Measurements from ENCODE around the gene CSKMT. TPM values are rescaled to one million over a fixed set of nuclear protein-coding genes. Genes with fewer than 3 reads are reported as not detected.
A peak's percentile ranks its signal among the peaks of the same experiment; 100 is the strongest.

The CSKMT gene
- total and polyA plus RNA-seq, 2 experiments from 2014 or later = 11.0 to 14.1 TPM

GRCh38 chr11:62712276-62712812, 47.2 kb downstream of the CSKMT start:
- no peak for TF ChIP-seq CTCF (IDR thresholded peaks at IDR 0.05; ENCODE audit: low read depth, low read length)
- no peak for DNase-seq (ENCODE audit: low read depth in 1 of 2, low spot score in 1 of 2)
- Histone ChIP-seq H3K36me3 (peaks cover 56% of the 10 kb centered on the region), H3K4me3 (no peak overlapping the region), H3K27me3 (no peaks in the 10 kb centered on the region), H3K27ac (no peak overlapping the region), H3K9me3 (ENCODE audit: low read depth) (no peaks in the 10 kb centered on the region), H3K4me1 (ENCODE audit: low read depth) (peaks cover 11% of the 10 kb centered on the region)

- Histone ChIP-seq H3K4me3 (no peak overlapping the region), H3K36me3 (peaks cover 61% of the 10 kb centered on the region), H3K9me3 (ENCODE audit: low read depth) (no peaks in the 10 kb centered on the region), H3K4me1 (ENCODE audit: low read depth) (peaks cover 11% of the 10 kb centered on the region), H3K27ac (peak overlapping the region; percentile 38), H3K27me3 (no peaks in the 10 kb centered on the region)
- no peak for DNase-seq (ENCODE audit: low read depth in 1 of 2, low spot score in 1 of 2)
- no peak for TF ChIP-seq CTCF (IDR thresholded peaks at IDR 0.05; ENCODE audit: low read depth, low read length)
These were observed 47.7 kb downstream of the CSKMT start for GRCh38 chr11:62712861-62713260.

GRCh38 chr11:62713343-62713742, 48.2 kb downstream of the CSKMT start:
- no peak for TF ChIP-seq CTCF (IDR thresholded peaks at IDR 0.05; ENCODE audit: low read depth, low read length)
- Histone ChIP-seq H3K4me1 (ENCODE audit: low read depth) (peaks cover 8% of the 10 kb centered on the region), H3K9me3 (ENCODE audit: low read depth) (no peaks in the 10 kb centered on the region), H3K27ac (peak overlapping the region; percentile 38), H3K27me3 (no peaks in the 10 kb centered on the region), H3K4me3 (no peak overlapping the region), H3K36me3 (peaks cover 66% of the 10 kb centered on the region)
- DNase-seq (ENCODE audit: low read depth in 1 of 2, low spot score in 1 of 2) = no peak

GRCh38 chr11:62715150-62716130, 50.3 kb downstream of the CSKMT start:
- Histone ChIP-seq H3K27me3 (no peaks in the 10 kb centered on the region), H3K36me3 (peaks cover 85% of the 10 kb centered on the region), H3K4me1 (ENCODE audit: low read depth) (no peaks in the 10 kb centered on the region), H3K27ac (peak overlapping the region; percentile 38), H3K9me3 (ENCODE audit: low read depth) (no peaks in the 10 kb centered on the region), H3K4me3 (no peak overlapping the region)
- no peak for DNase-seq (ENCODE audit: low read depth in 1 of 2, low spot score in 1 of 2)
- TF ChIP-seq CTCF (IDR thresholded peaks at IDR 0.05; ENCODE audit: low read depth, low read length) = no peak

- Histone ChIP-seq H3K27me3 (no peaks in the 10 kb centered on the region), H3K9me3 (ENCODE audit: low read depth) (no peaks in the 10 kb centered on the region), H3K27ac (no peak overlapping the region), H3K4me3 (no peak overlapping the region), H3K4me1 (ENCODE audit: low read depth) (no peaks in the 10 kb centered on the region), H3K36me3 (peaks cover 91% of the 10 kb centered on the region)
- no peak for DNase-seq (ENCODE audit: low read depth in 1 of 2, low spot score in 1 of 2)
- no peak for TF ChIP-seq CTCF (IDR thresholded peaks at IDR 0.05; ENCODE audit: low read depth, low read length)
These were observed 51.1 kb downstream of the CSKMT start for GRCh38 chr11:62716206-62716605.
